Activated T-cell treated with anti-CD3 and anti-CD28 coated beads, Interleukin-2, amount 50 U/mL, for 48 hours (primary cell): ENCODE results near the gene RMDN2.
"Not testable (repeated sequence)": the region's sequence is repeated elsewhere in the genome, so short reads cannot be mapped to it uniquely, and the experiment has no call there.

Experiments
- DNase-seq, 2 experiments: peaks; one replicate each; pipeline ENCODE4 v3.0.0-alpha.2; 2020

Gene RMDN2

DNA sequence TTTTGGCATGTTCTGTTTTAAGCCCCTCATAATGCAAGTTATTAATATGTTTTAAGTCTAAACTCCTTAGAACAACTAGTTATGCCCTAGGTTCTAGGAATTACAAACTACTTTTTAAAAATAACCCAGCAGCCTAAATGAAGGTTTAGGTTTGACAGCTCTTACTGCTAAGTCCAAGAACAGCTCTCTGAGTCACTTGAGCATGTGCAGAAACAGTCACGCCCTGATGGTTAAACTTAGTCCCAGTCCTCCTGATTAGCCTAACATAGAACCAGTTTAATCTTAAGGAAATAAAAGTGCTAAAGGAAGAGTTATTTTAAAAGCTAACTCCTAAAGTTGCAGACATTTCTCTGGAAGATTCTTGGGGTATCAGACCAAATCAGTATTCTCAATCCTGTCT is 72.5 kb downstream of the RMDN2 start:
- DNase-seq = no peak

DNA sequence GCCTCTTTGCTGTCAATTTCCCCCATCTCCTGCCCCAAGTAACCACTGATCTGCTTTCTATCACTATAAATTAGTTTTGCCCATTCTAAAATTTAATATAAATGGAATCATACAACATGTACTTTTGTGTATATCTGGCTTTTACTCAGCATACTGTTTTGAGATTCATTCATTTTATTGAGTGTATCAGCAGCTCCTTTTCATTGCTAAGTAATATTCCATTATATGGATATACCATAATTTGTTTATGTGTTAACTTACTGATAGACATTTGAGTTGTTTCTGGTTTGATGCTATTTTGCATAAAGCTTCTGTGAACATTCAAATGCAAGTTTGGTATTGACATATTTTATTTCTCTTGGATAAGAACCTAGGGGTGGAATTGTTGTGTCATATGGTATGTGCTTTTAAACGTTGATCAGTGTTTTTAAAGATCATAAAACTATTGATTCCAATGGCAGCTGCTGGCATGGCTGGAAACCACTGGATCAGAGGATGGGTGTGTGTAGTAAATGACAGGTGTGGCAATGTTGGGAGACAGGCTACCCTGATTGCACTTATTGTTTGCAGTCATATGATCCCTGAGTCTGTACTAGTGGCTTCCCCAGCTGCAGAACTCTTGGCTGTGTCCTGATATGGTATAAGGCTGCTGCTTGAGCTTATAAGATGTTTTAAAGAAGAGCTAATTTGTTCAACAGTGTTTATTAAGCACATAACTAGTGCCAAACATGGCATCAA is 75.6 kb downstream of the RMDN2 start:
- DNase-seq = no peak

- not testable (repeated sequence) for DNase-seq
Observed at GRCh38 chr2:38010187-38010586, 85.1 kb downstream of the RMDN2 start.

DNA sequence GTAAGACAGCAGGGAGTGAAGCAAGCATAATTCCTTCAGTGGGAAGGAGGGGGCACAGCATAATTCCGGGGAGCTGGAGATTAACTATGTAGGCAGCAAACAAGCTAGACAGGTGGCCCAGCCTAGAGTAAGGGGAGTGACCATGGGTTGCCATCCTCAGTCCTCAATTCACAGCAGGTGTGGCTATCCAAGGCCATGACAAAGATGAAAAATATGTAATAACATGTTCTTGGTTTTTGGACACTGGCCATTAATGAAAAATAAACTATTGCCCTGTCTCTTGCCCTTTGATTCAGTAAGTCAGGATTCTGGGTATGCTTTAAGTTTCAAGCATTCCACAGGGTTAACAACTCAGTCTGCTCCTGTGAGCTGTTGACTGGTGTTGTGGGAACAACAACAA is 85.9 kb downstream of the RMDN2 start:
- DNase-seq = no peak

- DNase-seq = no peak
Observed at GRCh38 chr2:38013158-38013752, 88.2 kb downstream of the RMDN2 start.

DNA sequence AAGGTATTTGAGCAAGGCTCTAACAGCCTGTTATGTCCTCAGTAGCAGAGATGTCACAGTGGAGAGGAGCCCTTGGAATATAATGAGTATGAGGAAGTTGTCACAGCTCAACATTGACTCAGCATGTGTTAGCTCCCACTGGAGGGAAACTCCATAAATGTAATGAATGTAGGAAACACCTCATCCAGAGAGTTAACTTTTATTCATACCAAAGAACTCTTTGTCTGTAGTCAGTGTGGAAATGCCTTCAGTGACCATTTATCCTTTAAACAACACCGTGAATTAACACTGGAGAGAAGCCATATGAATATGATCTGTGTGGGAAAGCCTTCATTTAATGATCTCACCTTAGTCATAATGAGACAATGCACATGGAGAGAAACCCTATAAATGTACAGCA is 91.1 kb downstream of the RMDN2 start:
- no peak for DNase-seq

GRCh38 chr2:38017836-38018235 is 92.7 kb downstream of the RMDN2 start:
- DNase-seq = no peak

DNA sequence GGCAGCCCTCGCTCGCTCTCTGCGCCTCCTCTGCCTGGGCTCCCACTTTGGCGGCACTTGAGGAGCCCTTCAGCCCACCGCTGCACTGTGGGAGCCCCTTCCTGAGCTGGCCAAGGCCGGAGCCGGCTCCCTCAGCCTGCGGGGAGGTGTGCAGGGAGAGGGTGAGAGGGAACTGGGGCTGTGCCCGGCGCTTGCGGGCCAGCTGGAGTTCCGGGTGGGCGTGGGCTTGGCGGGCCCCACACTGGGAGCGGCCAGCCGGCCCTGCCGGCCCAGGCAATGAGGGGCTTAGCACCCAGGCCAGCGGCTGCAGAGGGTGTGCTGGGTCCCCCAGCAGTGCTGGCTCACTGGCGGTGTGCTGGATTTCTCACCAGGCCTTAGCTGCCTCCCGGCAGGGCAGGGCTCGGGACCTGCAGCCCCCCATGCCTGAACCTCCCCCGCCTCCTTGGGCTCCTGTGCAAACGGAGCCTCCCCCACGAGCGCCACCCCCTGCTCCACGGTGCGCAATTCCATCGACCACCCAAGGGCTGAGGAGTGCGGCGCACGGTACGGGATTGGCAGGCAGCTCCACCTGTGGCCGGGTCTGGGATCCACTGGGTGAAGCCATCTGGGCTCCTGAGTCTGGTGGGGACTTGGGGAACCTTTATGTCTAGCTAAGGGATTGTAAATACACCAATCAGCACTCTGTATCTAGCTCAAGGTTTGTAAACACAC is 95.4 kb downstream of the RMDN2 start:
- DNase-seq = not testable (repeated sequence)

DNA sequence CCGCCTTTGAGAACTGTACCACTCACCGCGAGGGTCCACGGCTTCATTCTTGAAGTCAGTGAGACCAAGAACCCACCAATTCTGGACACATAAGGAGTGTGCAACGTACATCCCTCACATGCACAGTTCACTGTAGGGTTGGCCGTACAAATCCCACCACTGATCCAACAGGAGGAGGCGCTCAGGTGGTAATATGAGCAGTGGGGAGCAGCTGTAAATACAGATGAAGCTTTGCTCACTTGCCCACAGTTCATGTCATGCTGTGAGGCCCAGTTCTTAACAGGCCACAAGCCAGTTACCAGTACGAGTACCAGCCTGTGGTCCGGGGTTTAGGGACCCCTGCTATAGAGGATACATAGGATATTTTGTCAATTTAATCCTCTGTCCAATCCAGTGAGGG is 96.5 kb downstream of the RMDN2 start:
- DNase-seq = no peak

DNA sequence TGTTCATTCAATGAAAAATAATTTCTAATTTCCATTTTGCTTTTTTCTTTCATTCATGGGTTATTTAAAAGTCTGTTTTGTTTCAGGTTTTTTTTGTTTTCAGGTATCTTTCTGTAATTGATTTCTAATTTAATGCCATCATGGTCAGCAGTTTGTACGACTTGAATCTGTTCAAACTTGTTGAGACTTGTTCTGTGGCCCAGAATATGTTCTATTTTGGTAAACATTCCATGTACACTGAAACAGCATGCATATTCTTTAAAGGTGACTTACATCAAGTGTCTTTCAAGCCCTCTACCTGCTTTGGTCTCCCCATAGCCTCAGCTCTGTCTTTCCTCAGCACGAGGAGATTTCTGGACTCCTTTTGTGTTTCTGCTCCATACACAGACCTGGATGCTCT is 101.8 kb downstream of the RMDN2 start:
- DNase-seq = no peak

DNA sequence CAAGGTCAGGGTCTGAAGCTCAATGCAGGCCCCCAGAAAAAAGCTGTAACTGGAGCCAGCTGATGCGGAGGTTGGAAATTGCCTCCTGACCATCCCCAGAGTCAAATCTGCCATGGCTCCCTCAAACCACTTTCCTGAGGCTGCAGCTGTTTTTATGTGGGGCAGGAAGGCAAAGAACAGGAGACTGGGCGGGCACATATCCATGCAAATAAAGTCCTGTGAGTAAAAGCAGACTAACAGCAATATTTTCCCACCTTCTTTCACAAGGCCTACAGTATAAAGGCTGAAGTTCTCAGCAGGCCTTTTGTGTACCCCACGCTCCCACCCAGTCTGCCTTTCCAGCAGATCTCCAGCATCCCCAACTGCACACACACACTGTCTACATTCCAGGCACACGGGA is 103.7 kb downstream of the RMDN2 start:
- DNase-seq = no peak

GRCh38 chr2:38029512-38029911 is 104.4 kb downstream of the RMDN2 start:
- no peak for DNase-seq

DNA sequence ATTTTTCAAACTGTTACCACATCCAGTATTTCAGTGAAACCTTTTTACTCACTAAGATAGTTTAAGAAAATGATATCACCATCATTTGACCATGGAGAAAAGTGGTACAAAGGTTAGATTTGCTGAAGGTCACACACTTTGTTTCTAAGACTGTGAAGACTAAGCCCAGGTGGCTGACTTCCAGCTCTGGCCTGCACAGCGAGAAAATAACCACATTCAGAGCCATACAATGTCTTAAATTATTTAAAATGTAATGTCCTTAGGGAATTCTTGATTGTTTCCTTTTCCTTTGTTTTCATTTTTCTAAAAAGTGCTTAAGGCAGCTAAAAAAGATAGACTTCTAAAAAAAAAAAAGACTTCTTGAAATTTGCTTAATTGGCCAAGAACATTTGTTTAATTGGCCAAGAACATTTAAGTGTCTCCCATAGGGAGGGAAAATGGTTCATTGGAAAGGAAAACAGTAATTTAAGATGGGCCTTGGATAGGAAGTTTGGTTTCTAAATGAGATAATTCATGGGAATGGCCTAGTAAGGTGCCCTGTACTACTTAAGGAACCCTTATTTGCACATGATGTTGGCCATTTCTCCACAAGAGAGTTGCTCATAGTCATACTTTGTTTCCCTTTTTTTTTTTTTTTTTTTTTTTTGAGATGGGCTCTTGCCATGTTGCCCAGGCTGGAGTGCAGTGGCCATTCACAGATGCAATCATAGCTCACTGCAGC is 105.7 kb downstream of the RMDN2 start:
- no peak for DNase-seq

DNA sequence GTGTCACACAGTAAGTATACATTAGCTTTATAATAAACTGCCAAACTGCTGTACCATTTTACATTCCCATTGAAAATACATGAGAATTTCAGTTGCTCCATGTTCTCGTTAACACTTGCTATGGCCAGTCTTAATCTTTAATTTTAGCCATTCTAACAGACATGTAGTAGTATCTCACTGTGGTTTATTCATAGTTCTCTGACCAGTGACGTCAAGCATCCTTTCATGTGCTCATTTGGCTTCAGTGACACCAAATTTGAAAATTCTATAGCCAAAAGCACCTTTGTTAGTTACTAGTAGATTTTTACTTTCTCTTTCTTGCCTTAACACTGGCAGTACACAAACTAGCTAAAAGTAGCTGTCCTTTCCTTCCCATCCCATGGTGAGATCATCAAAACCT is 107.9 kb downstream of the RMDN2 start:
- no peak for DNase-seq

DNA sequence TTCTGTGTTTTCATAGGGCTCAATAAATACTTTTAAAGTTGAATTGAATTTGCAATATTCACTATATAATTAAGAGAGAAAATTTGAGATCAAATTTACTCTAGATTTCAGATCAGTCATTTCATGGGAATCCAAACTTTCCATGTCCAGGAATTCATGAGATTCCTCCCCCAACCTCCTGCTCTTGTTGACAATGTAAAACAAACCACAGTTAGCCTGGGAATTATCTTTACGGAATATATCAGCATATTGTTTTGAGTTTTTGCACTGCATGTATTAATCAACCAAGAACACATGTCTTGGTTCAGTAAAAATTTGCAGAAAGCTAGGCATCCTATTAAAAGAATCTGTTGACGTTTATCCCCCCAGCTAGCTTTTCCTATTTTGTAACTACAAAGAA is 108.6 kb downstream of the RMDN2 start:
- no peak for DNase-seq

DNA sequence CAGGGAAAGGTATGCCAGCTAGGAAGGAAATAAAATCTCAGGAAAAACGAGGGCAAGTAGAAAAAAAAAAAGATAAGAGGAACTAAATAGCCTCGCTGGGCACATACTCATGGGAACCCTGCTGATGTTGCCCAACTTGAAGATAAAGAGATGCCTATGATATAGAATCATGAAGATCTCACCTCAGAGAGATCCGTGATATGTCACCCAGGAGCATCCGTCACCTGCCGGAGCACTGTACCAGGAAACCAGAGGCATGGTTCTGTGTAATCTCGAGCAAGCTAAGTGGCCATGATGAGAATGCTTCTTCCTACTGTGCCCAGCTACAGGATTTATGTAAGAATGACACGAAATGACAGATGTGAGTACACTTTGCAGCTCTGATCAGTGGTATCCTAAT is 110.9 kb downstream of the RMDN2 start:
- DNase-seq = no peak

DNA sequence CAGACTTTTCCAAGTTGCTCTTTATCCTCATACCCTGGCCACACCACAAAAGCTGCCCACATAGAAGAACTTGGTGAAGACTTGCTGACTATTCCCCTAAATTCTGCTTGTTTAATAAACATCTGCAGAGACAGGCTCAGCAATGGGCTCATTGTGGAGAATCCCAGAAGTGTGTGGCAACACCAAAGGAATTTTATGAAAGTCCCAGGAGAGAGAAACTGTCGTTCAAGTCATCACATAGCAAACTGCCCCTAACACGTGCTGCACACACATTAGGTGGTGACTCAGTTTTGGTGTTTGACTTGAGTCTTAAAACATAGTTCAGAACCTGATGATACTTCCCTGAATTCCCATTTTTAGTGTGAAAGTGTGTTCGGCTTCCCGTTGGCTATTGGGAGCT is 112.2 kb downstream of the RMDN2 start:
- peak in 1 of 2 experiments; percentile 26 for DNase-seq

DNA sequence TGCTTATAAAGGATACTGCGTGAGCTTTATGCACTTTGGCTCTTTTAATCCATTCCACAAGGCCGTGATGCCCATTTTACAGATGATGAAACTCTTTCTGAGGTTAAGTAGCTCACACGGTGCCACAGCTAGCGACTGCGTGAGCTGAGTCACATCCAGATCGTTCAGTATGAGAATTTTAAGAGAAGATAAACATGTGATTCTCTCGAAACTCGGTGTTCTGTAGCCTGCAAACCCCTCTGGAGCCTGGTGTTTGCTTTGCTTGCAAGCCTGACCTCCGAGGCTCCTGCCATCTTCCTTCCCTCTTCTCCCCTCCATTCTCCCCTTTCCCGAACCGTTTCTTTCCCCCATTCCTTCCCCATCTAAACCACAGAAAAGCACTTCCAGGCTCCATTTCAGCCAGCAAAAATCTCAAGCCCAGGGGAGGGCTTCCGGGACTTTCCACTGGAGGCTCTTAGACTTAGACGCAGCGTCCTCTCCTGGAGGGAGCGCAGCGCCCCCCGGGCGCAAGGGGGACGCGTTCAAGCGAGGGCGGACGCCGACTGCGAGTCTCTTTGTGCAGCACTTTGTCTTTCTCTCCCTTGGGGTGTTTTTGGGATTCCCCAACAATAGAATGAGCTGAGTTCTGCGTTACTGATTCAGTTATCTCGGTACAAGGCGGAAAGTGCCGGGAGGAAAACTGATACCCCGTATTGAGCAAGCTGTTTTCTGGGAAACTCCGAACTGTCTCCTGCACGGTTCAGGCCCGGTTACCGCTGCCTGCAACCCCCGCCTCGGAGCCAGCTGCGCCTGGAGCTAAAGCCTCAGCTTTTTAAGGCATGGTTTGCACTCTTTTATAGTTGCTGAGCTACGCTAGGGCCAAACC is 112.9 kb downstream of the RMDN2 start:
- DNase-seq = peak; percentile 49 to 62

DNA sequence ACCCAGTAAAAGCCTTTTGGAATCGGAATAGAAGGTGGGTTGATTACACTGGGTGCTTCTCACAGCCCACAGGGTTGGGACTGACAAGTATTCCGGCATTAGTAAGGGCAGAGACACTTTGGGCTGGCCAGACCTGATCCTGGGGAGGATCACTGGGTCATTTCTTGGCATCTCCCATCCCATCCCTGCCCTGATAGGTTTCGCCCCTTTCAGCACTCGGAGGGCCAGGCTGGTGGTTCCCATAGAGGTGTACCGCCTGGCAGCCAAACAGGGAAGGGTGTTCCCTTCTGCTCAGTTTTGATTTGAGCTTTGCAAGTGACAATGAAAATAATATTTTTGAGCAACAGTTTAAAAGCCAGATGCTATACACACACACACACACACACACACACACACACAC is 113.6 kb downstream of the RMDN2 start:
- no peak for DNase-seq

- DNase-seq = no peak
Observed at GRCh38 chr2:38039121-38039910, 114.2 kb downstream of the RMDN2 start.

- no peak for DNase-seq
Observed at GRCh38 chr2:38045811-38046210, 120.7 kb downstream of the RMDN2 start.

DNA sequence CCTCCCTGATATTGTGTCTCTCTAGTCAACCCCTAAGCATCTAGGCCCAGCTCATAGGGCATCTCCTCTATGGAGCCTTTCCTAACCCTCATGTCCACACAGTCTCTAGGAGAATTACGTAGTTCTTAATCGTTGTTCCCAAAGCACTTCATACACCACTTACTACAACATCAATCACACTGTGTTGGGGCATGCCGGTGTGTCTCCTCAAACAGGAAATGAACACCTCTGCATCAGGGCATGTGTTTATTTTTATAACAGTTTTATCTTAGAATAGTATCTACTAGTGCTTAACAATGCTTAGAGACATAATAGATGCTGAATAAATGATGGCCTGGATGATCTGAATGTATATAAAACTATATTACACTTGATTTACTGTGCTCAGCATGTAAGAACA is 131.1 kb downstream of the RMDN2 start:
- no peak for DNase-seq
